Neutrophil (primary cell): ENCODE data around the gene PRSS35.

Experiments used
- H3K27ac ChIP-seq: fragments of 200-600 bp; sonication (generic); 2 replicates; pipeline ENCODE4 v1.5.1; 2016; ENCODE audit warnings: mild to moderate bottlenecking, moderate library complexity
- H3K27me3 ChIP-seq: fragments of 200-600 bp; sonication (generic); 2 replicates; pipeline ENCODE4 v1.6.0; 2016; ENCODE audit warnings: mild to moderate bottlenecking
- H3K36me3 ChIP-seq: fragments of 200-600 bp; sonication (generic); 2 replicates; pipeline ENCODE4 v1.5.1; 2017
- H3K4me1 ChIP-seq, 2 experiments: fragments of 200-600 bp in 1 of 2; sonication (generic) in 1 of 2; 1 replicate in 1 of 2; 2 replicates in 1 of 2; pipeline versions ENCODE4 v1.5.1 to v1.6.1; 2013 to 2016; ENCODE audit warnings: low read depth in 1 of 2, low read length in 1 of 2, mild to moderate bottlenecking in 1 of 2, moderate library complexity in 1 of 2; ENCODE audit not compliant: control insufficient read depth in 1 of 2, insufficient read depth in 1 of 2
- H3K4me3 ChIP-seq, 2 experiments: fragments of 200-600 bp in 1 of 2; sonication (generic) in 1 of 2; 1 replicate in 1 of 2; 2 replicates in 1 of 2; pipeline ENCODE4 v1.5.1; 2013 to 2016; ENCODE audit warnings: low read depth in 1 of 2, low read length in 1 of 2, mild to moderate bottlenecking in 1 of 2, moderate library complexity in 1 of 2
- H3K9me3 ChIP-seq: fragments of 200-600 bp; sonication (generic); 2 replicates; pipeline ENCODE4 v1.5.1; 2016
- CTCF ChIP-seq: fragments of 200-600 bp; sonication (generic); IDR thresholded peaks from 2 replicates; pipeline ENCODE4 v1.5.1; 2016; ENCODE audit warnings: antibody characterized with exemption

Gene PRSS35

DNA sequence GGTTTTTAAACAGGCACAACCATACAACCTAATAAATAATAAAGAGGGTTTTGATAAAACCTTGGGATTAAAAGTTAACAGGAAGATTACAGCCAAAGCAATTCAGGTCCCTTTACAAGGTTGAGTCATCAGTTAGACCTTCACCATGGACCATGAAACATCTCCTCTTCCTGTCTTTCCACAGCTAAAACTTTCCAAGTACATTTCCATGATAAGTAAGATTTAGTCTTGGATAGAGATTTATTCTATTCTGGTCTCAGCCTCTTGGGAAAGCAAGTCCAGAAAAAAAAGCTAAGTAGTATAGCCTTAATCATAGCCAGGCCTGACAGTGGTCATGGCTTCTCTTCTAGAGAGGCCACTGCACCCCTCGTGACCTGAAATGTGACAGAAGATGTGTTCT is 2.9 kb upstream of the PRSS35 start:
- no peak overlapping the region for H3K27ac ChIP-seq
- H3K4me1 ChIP-seq = no peaks in the 10 kb centered on the region
- H3K4me3 ChIP-seq = no peak overlapping the region
- no peaks in the 10 kb centered on the region for H3K36me3 ChIP-seq
- H3K9me3 ChIP-seq = no peaks in the 10 kb centered on the region
- no peak for TF ChIP-seq CTCF
- peaks cover 43% of the 10 kb centered on the region for H3K27me3 ChIP-seq

DNA sequence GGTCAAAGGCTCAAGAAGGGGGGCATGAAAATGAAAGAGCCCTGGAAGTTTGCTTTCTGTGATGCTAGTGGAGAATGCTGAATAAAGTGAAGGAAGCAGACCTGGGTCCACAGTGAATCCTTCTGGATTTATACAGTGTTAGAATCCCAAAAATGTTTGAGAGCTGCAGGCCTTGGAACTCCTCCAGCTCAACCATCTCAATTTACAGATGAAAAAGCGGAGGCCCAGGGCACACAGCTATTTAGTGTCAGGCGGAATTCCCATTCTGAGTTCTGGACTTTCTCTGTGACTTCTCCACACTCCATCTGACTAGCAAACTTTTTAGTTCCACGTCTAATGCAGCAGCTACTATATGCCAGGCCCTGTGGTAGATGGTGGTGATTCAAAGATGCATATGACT is 1.5 kb upstream of the PRSS35 start:
- no peaks in the 10 kb centered on the region for H3K4me1 ChIP-seq
- no peak overlapping the region for H3K4me3 ChIP-seq
- H3K27me3 ChIP-seq = peaks cover 49% of the 10 kb centered on the region
- no peak overlapping the region for H3K27ac ChIP-seq
- no peak for TF ChIP-seq CTCF
- H3K9me3 ChIP-seq = no peaks in the 10 kb centered on the region
- H3K36me3 ChIP-seq = no peaks in the 10 kb centered on the region

GRCh38 chr6:83511266-83511665 is 1.1 kb upstream of the PRSS35 start:
- no peaks in the 10 kb centered on the region for H3K4me1 ChIP-seq
- H3K27me3 ChIP-seq = peaks cover 49% of the 10 kb centered on the region
- no peaks in the 10 kb centered on the region for H3K9me3 ChIP-seq
- H3K27ac ChIP-seq = no peak overlapping the region
- H3K36me3 ChIP-seq = no peaks in the 10 kb centered on the region
- H3K4me3 ChIP-seq = no peak overlapping the region
- no peak for TF ChIP-seq CTCF

DNA sequence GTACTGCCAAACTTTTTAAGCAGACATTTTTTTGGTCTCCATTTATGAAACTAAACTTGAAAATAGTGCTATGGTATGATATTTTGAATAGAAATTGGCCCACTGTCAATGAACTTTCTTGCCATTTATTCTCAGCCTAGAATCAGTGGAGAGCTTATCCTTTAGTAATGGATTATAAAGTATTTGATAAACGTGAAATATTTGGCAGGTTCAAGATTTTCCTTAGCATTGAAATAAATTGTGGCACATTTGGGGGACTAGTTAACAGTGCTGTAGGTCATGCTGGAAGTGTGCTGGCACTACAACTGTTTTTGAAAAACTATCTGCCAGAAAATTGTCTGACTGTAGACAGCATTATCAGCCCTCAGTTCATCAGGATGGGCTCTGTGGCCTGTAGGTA is 2.1 kb downstream of the PRSS35 start:
- Histone ChIP-seq H3K4me3 (no peak overlapping the region), H3K4me1 (no peaks in the 10 kb centered on the region), H3K36me3 (no peaks in the 10 kb centered on the region), H3K27ac (no peak overlapping the region), H3K27me3 (peaks cover 49% of the 10 kb centered on the region), H3K9me3 (no peaks in the 10 kb centered on the region)
- TF ChIP-seq CTCF = no peak

- Histone ChIP-seq H3K36me3 (no peaks in the 10 kb centered on the region), H3K27me3 (peaks cover 49% of the 10 kb centered on the region), H3K4me1 (no peaks in the 10 kb centered on the region), H3K4me3 (no peak overlapping the region), H3K27ac (no peak overlapping the region), H3K9me3 (no peaks in the 10 kb centered on the region)
- TF ChIP-seq CTCF = no peak
Measured at GRCh38 chr6:83514866-83515466, 2.6 kb downstream of the PRSS35 start.

DNA sequence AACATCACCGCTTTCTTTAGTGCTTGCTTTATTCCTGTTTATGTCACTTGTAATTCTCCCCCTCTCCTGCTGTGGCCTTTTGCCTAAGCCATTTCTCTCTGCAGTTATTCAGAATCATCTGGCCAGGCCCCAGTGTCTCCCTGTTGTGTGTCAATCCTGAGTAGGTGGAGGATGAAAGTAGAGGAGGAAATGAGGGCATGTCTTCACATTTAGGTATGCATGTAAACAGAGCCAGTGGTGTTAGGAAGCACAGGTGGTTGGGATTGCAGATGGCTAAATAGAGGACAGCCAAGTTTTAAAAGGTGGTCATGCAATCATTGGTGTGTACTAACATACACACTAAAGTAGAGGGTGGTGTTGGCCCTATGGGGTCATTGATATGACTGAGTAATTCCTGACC is 5.2 kb downstream of the PRSS35 start:
- Histone ChIP-seq H3K4me1 (no peaks in the 10 kb centered on the region), H3K27ac (no peak overlapping the region), H3K9me3 (no peaks in the 10 kb centered on the region), H3K4me3 (no peak overlapping the region), H3K27me3 (peaks cover 25% of the 10 kb centered on the region), H3K36me3 (no peaks in the 10 kb centered on the region)
- TF ChIP-seq CTCF = no peak
